ENCODE results near the gene PROK1. TPM values are rescaled to one million over a fixed set of nuclear protein-coding genes. Genes with fewer than 3 reads are reported as not detected.

The PROK1 gene
- polyA plus RNA-seq, 3 donors, result 0.06 to 5.1 (median 2.7) TPM

GRCh38 chr1:110498270-110498669, 47.3 kb downstream of the PROK1 start:
- WGBS, 3 donors, result 61 to 83% (median 79%) methylated on average over 6 of the region's 6 CpGs

GRCh38 chr1:110501488-110502132, 50.7 kb downstream of the PROK1 start:
- 67 to 86% (median 73%) methylated on average over 6 of the region's 6 CpGs for WGBS, 3 donors
- H3K27ac ChIP-seq (ENCODE audit: low read depth, low read length), result no peak overlapping the region

More at GRCh38 chr1:110498270-110498669, 47.3 kb downstream of the PROK1 start:
- no peak overlapping the region for H3K27ac ChIP-seq (ENCODE audit: low read depth, low read length)

- WGBS, 3 donors, result 66 to 67% (median 66%) methylated on average over 8 of the region's 8 CpGs
- no peak overlapping the region for H3K27ac ChIP-seq (ENCODE audit: low read depth, low read length)
Observed at GRCh38 chr1:110502402-110503151, 51.6 kb downstream of the PROK1 start.

GRCh38 chr1:110503471-110503870, 52.5 kb downstream of the PROK1 start:
- WGBS, 3 donors, result 63 to 83% (median 81%) methylated on average over 5 of the region's 5 CpGs
- no peak overlapping the region for H3K27ac ChIP-seq (ENCODE audit: low read depth, low read length)

- 73 to 76% (median 75%) methylated on average over 7 of the region's 7 CpGs for WGBS, 3 donors
Observed at GRCh38 chr1:110504226-110504625, 53.3 kb downstream of the PROK1 start.

GRCh38 chr1:110505596-110505995, 54.6 kb downstream of the PROK1 start:
- H3K27ac ChIP-seq (ENCODE audit: low read depth, low read length), result no peak overlapping the region
- WGBS, 3 donors, result 32 to 72% (median 60%) methylated on average over 3 of the region's 3 CpGs

More at GRCh38 chr1:110504226-110504625, 53.3 kb downstream of the PROK1 start:
- H3K27ac ChIP-seq (ENCODE audit: low read depth, low read length), result no peak overlapping the region

- WGBS, 3 donors, result 79 to 84% (median 81%) methylated on average over 4 of the region's 4 CpGs
- H3K27ac ChIP-seq (ENCODE audit: low read depth, low read length), result no peak overlapping the region
Observed at GRCh38 chr1:110506541-110506940, 55.6 kb downstream of the PROK1 start.

Other genes starting within 250 kb of the PROK1 start
- gene KCNC4, start 240.8 kb upstream of the PROK1 start, polyA plus RNA-seq, result 1 to 10 TPM; 3.7 to 4.9 (median 4.3) TPM
- gene RBM15, start 111.8 kb upstream of the PROK1 start, polyA plus RNA-seq, result 1 to 10 TPM; 1.7 to 5.1 (median 4.0) TPM
- 1 to 10 TPM in 2 of 3 donors, under 1 TPM in 1; 0.35 to 7.5 (median 2.9) TPM for gene SLC16A4, start 60.1 kb upstream of the PROK1 start, polyA plus RNA-seq
- 100 to 1,000 TPM; 135 to 332 (median 309) TPM for gene LAMTOR5, start 43.5 kb upstream of the PROK1 start, polyA plus RNA-seq
- gene KCNA10, start 68.0 kb downstream of the PROK1 start, polyA plus RNA-seq, result not detected
- gene KCNA2, start 155.2 kb downstream of the PROK1 start, polyA plus RNA-seq, result 1 to 10 TPM in 1 of 3 donors, under 1 TPM in 2; 0.45 to 3.5 (median 0.51) TPM
- under 1 TPM in 2 of 3 donors, not detected in 1; 0.24 to 0.36 TPM for gene KCNA3, start 223.8 kb downstream of the PROK1 start, polyA plus RNA-seq